Germinal center (tissue), 1 donor: ENCODE measurements around the gene MAPK8.
"Not testable (repeated sequence)": the region's sequence is repeated elsewhere in the genome, so short reads cannot be mapped to it uniquely, and the experiment has no call there.

Source experiments
- DNase-seq: peaks from one replicate; pipeline ENCODE4 v3.0.0; 2012; ENCODE audit warnings: mixed read lengths, low spot score

The MAPK8 gene

GRCh38 chr10:48418189-48418788 is 111.8 kb downstream of the MAPK8 start:
- DNase-seq: no peak

GRCh38 chr10:48419714-48420113 is 113.2 kb downstream of the MAPK8 start:
- no peak for DNase-seq

- DNase-seq: not testable (repeated sequence)
These were observed 115.4 kb downstream of the MAPK8 start for GRCh38 chr10:48421862-48422261.

- no peak for DNase-seq
These were observed 117.4 kb downstream of the MAPK8 start for GRCh38 chr10:48423884-48424283.

GRCh38 chr10:48428896-48429295 is 122.4 kb downstream of the MAPK8 start:
- no peak for DNase-seq

GRCh38 chr10:48429309-48429708 is 122.8 kb downstream of the MAPK8 start:
- no peak for DNase-seq

- no peak for DNase-seq
These were observed 124.0 kb downstream of the MAPK8 start for GRCh38 chr10:48430402-48430993.

- no peak for DNase-seq
These were observed 125.4 kb downstream of the MAPK8 start for GRCh38 chr10:48431871-48432270.

- no peak for DNase-seq
These were observed 131.1 kb downstream of the MAPK8 start for GRCh38 chr10:48437546-48437945.

- DNase-seq: no peak
These were observed 132.6 kb downstream of the MAPK8 start for GRCh38 chr10:48439031-48439430.

GRCh38 chr10:48439581-48440041 is 133.1 kb downstream of the MAPK8 start:
- DNase-seq: no peak

- no peak for DNase-seq
These were observed 134.3 kb downstream of the MAPK8 start for GRCh38 chr10:48440771-48441170.

- no peak for DNase-seq
These were observed 135.8 kb downstream of the MAPK8 start for GRCh38 chr10:48442090-48442808.

- no peak for DNase-seq
These were observed 136.3 kb downstream of the MAPK8 start for GRCh38 chr10:48442809-48443177.

GRCh38 chr10:48444266-48444665 is 137.8 kb downstream of the MAPK8 start:
- DNase-seq: no peak

GRCh38 chr10:48444861-48445841 is 138.7 kb downstream of the MAPK8 start:
- DNase-seq: no peak

GRCh38 chr10:48445932-48446331 is 139.5 kb downstream of the MAPK8 start:
- DNase-seq: no peak

GRCh38 chr10:48446785-48447184 is 140.3 kb downstream of the MAPK8 start:
- DNase-seq: no peak

GRCh38 chr10:48447356-48448215 is 141.1 kb downstream of the MAPK8 start:
- DNase-seq: no peak

GRCh38 chr10:48448796-48449195 is 142.3 kb downstream of the MAPK8 start:
- DNase-seq: no peak
